ENCODE data around the gene ACAP2. TPM values are rescaled to one million over a fixed set of nuclear protein-coding genes. Genes with fewer than 3 reads are reported as not detected.

Gene ACAP2
- total RNA-seq, result 217 TPM

GRCh38 chr3:195442573-195443390, at the start of gene ACAP2:
TSS of gene ACAP2 (minus strand) at chr3:195443020. CDS start at chr3:195442847, 173 bp downstream.

DNA sequence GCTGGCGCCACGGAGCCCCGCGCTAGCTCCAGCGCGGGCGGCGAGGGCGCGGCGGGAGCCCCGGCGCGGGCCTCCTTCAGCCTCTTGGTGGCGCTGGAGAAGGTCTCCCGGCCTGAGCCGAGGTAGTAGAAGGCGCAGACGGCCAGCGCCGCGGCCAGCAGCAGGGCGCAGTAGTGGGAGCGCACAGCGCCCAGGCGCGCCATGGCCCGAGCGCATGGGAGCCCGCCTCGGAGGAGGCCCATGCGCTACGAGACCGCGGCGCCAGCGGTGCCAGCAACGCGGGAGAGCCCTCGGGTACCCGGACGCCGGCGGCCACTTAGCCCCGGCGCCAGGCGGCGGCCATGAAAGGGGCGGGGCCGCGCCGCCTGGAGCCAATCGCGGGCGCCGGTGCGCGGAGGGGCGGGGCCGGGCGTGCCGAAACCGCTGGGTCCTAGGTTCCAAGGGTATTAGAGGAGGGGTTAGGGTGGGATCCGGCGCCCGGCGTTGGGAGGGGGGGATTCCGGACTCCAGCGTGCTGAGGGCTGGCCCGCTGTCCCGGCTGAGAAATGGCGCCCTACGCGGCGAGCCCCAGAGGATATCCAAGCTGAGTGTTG, 171.9 kb downstream of the ACAP2 start, which contains the start of gene XXYLT1:
XXYLT1 (minus strand) TSS at position 343 of the 593 bp plus-strand sequence; CDS start at position 242, 101 bp downstream.

Small RNA genes lying within 50 kb of the gene (small RNA-seq; reads per million reads assigned to genes)
- gene RF00019, result not detected

Other genes starting within 250 kb of the ACAP2 start
- gene XXYLT1, start 171.9 kb downstream of the ACAP2 start, total RNA-seq, result 34.6 TPM
- gene PPP1R2, start 100.3 kb upstream of the ACAP2 start, total RNA-seq, result 121 TPM
- gene APOD, start 140.9 kb upstream of the ACAP2 start, total RNA-seq, result 10.6 TPM